Coronary artery (tissue), 2 donors: ENCODE measurements around the gene POU3F1.

Source experiments
- DNase-seq: peaks from one replicate; pipeline ENCODE4 v3.0.0-alpha.2; 2017; ENCODE audit warnings: low spot score
- H3K27ac ChIP-seq, 2 donors: fragments of 200-600 bp; sonication (generic); one replicate each; pipeline ENCODE4 v1.5.1; 2016 to 2019
- H3K4me3 ChIP-seq: fragments of 200-600 bp; sonication (generic); 2 replicates; pipeline ENCODE4 v1.5.1; 2016; ENCODE audit warnings: mild to moderate bottlenecking, moderate library complexity
- CTCF ChIP-seq: fragments of 200-600 bp; sonication (generic); IDR thresholded peaks from one replicate; pipeline ENCODE4 v1.5.1; 2019; ENCODE audit warnings: antibody characterized with exemption

Gene POU3F1

DNA sequence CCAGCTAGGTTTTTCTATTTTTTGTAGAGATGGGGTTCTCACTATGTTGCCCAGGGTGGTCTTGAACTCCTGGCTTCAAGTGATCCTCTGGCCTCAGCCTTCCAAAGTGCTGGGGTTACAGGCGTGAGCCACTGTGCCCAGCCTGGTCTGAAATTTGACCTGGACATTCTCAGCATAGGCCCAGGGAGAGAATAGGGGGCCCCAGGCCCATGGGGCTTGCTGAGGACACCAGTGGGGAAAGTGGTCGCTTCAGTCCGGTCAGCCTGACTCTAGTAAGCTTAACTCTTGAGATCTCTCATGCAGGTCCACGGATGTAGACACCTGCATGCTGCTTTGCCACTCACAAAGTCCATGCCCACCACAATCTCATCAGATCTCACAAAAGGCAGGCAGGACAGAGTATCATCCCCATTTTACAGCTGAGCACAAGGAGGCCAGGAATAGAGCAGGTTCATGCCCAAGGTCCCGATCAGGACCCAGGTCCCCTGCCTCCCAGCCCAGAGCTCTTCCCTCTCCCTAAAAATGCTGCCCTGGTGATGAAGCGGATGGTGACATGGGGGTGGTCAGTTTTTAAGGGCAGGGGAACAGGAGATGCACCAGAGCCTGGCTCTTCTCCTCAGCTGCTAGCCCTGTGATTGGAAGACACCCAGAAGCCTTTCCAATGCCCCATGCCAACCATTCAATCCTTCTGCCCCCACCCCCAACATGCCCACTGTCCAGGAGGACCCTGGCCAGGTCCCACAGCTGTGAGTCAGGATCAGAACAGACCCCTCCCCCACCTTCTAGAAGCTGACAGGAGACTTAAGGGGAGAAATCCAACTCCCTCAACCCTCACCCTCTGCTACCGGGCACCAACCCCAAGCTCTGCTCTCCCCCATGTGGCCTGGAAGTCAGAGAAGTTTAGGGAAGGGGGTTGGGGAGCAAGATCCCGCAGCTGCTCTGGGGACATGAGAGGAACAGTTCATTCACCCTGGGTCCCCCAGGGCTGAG is 43.0 kb downstream of the POU3F1 start:
- H3K27ac ChIP-seq: peak overlapping the region; percentile 80 to 97
- no peak for TF ChIP-seq CTCF
- no peak for DNase-seq
- H3K4me3 ChIP-seq: peak overlapping the region; percentile 98

GRCh38 chr1:38000529-38001455 is 45.8 kb downstream of the POU3F1 start:
- no peak for TF ChIP-seq CTCF
- H3K4me3 ChIP-seq: peak overlapping the region; percentile 32
- H3K27ac ChIP-seq: peak overlapping the region; percentile 91 to 96
- DNase-seq: no peak

DNA sequence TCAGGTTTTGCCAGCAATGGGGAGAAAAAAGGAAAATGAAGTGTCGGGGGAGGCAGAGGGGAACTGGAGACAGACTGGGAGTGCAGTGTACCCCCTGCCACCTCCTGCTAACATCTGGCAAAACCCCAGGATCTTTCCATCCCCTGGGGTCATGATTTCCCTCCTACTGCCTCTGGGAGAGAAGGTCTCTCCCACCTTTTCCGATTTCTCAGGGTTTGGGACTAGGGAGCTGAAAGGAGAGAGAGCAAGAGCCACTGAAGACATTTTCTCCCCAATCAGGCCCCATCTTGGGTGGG is 46.4 kb downstream of the POU3F1 start:
- H3K27ac ChIP-seq: peak overlapping the region; percentile 91 to 96
- peak overlapping the region; percentile 32 for H3K4me3 ChIP-seq
- no peak for TF ChIP-seq CTCF
- no peak for DNase-seq

GRCh38 chr1:37999430-38000232 is 47.0 kb downstream of the POU3F1 start:
- peak overlapping the region; percentile 32 for H3K4me3 ChIP-seq
- no peak for TF ChIP-seq CTCF
- DNase-seq: peak; percentile 81
- peak overlapping the region; percentile 91 to 96 for H3K27ac ChIP-seq

GRCh38 chr1:37998913-37999429 is 47.6 kb downstream of the POU3F1 start:
- H3K4me3 ChIP-seq: peak overlapping the region; percentile 32
- no peak for DNase-seq
- no peak for TF ChIP-seq CTCF

DNA sequence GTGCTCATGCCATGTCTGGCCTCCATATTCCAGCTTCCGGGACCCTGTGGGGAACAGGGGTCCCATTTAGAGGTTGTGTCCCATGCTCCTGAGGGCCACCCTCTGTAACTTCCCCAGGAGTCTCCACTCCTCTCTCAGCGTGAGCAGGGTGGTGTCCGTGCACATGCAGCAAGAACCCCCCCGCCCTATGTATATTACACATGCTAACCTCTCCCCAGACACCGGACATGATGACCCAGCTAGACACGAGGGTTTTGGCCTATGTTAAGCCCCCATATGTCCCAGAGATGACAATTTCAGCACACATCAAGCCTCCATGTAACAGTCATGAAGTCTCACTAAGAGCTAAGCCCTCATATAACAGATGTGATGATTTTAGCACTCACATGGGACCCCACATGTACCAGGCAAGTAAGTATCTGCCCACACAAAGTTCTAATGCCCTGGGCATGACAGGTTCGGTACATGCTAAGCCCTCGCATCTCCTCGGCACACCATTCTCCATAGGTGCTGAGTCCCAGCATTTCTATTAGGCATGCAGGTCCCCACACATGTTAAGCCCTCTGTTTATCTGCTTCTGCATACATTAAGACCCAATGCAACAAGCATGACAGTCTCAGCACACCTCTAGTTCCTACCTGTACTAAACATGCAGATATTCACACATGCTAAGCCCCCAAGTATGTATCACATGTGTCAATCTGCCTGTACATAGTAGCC is 48.3 kb downstream of the POU3F1 start:
- H3K4me3 ChIP-seq: no peak overlapping the region
- DNase-seq: no peak
- peak overlapping the region in 1 of 2 donors; percentile 96 for H3K27ac ChIP-seq
- no peak for TF ChIP-seq CTCF

More at GRCh38 chr1:37998913-37999429, 47.6 kb downstream of the POU3F1 start:
- peak overlapping the region; percentile 91 to 96 for H3K27ac ChIP-seq
